ENCODE data around the gene CROCC2. TPM values are rescaled to one million over a fixed set of nuclear protein-coding genes. Genes with fewer than 3 reads are reported as not detected.

CROCC2 gene
- total RNA-seq, 1 donor from 2014 or later: 3.4 TPM

- no peak overlapping the region for H3K27ac ChIP-seq
- DNase-seq: no peak
- no peak for ATAC-seq
- H3K4me1 ChIP-seq: no peaks in the 10 kb centered on the region
- intact Hi-C loops (cut with DNase I): no loop called here
- no peak overlapping the region for H3K4me3 ChIP-seq
- H3K9me3 ChIP-seq: no peaks in the 10 kb centered on the region
- no peaks in the 10 kb centered on the region for H3K36me3 ChIP-seq
- no peak for TF ChIP-seq CTCF (IDR thresholded peaks at IDR 0.05)
- H3K27me3 ChIP-seq (ENCODE audit: low read depth): no peaks in the 10 kb centered on the region
These were observed 41.7 kb upstream of the CROCC2 start for GRCh38 chr2:240864475-240864874.

GRCh38 chr2:240865391-240865790 lies 40.7 kb upstream of the CROCC2 start:
- Histone ChIP-seq H3K36me3 (no peaks in the 10 kb centered on the region), H3K4me1 (no peaks in the 10 kb centered on the region), H3K27ac (no peak overlapping the region), H3K27me3 (ENCODE audit: low read depth) (no peaks in the 10 kb centered on the region), H3K9me3 (no peaks in the 10 kb centered on the region), H3K4me3 (no peak overlapping the region)
- DNase-seq (no peak), ATAC-seq (no peak)
- no peak for TF ChIP-seq CTCF (IDR thresholded peaks at IDR 0.05)
- intact Hi-C loops (cut with DNase I): no loop called here

- Histone ChIP-seq H3K27me3 (ENCODE audit: low read depth) (no peaks in the 10 kb centered on the region), H3K4me1 (no peaks in the 10 kb centered on the region), H3K27ac (no peak within 1 kb of the TSS), H3K9me3 (no peaks in the 10 kb centered on the region), H3K36me3 (no peaks in the 10 kb centered on the region), H3K4me3 (no peak within 1 kb of the TSS)
- TF ChIP-seq CTCF (IDR thresholded peaks at IDR 0.05): no peak
- DNase-seq (no peak), ATAC-seq (peak in 1 of 2 donors; percentile 18)
- intact Hi-C loops (cut with DNase I): no loop called here
These were observed 37.6 kb upstream of the CROCC2 start, which contains the start of gene AGXT for GRCh38 chr2:240868286-240869108. AGXT (plus strand) TSS chr2:240868824; CDS start chr2:240868866, 42 bp downstream.

DNA sequence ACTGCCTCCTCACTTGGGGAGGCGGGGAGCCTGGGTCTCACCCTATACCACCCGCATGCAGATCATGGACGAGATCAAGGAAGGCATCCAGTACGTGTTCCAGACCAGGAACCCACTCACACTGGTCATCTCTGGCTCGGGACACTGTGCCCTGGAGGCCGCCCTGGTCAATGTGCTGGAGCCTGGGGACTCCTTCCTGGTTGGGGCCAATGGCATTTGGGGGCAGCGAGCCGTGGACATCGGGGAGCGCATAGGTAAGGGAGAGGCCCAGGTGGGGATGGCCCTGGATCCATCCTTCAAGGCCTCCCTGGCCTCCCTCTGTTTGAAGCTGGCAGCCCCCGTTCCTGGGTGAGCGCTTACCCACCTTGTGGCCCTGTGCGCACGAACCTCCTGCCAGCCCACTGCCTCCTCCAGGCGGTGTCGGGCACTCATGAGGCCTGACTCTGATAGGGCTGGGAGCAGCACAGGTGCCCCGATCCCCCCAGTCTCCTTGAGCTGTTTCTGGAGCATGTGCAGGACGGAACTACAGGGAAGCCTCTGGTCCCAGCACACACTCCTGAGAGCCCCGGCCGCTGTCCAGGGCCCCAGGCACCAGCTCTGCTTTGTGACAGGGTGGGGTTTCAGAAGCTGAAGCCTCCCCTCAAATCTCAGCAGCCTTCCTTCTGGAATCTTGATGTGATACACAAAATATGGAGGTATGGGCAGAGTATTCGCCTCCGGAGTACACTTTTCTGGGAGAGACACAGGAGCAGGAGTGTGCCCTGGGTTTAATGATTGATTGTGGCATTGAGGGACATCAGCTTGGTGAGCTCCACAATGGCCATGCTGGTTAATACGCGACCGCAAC lies 36.8 kb upstream of the CROCC2 start:
- Histone ChIP-seq H3K4me1 (no peaks in the 10 kb centered on the region), H3K36me3 (no peaks in the 10 kb centered on the region), H3K27ac (no peak overlapping the region), H3K27me3 (ENCODE audit: low read depth) (no peaks in the 10 kb centered on the region), H3K9me3 (no peaks in the 10 kb centered on the region), H3K4me3 (no peak overlapping the region)
- intact Hi-C loops (cut with DNase I): no loop called here
- ATAC-seq: no peak
- peak; percentile 41 for DNase-seq
- TF ChIP-seq CTCF (IDR thresholded peaks at IDR 0.05): no peak

DNA sequence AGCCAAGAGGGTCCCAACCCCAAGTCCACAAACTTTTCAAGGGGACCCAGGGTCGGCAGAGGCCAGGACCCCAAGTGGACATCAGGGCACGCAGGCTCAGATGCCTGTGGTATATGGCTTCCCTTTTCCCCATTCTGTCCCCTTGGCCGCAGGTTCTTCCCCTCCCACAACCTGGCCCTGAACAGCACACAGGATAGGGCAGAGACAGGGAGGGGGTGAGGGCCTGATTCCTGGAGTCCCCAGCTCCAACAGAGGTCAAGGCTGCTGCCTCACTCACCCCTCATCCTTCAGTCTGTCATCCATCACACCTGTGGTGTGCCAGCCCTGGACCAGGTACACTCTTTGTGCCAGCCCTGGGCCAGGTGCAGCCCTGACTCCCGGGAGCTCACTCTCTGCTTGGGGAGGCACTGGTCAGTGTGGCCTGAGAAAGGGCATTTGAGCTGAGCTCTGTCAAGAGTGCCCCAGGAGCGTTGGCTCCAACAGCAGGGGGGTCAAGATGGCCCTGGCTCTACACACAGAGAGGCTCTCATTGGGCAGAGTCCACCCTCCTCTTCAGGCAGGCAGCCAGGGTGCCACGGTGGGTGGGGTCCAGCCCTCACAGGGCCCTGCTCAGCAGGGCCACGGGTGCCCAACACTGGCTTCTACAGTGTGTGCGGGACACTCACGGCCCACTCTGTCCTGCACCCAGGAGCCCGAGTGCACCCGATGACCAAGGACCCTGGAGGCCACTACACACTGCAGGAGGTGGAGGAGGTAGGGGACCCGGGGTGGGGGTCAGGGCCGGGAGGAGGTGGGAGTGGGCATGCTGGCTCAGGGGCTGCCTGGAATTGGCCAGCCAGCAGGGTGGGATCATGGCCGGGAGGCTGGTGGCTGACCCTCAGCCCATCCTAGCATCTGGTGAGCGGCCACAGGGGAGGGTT lies 35.9 kb upstream of the CROCC2 start:
- no peaks in the 10 kb centered on the region for H3K27me3 ChIP-seq (ENCODE audit: low read depth)
- H3K36me3 ChIP-seq: no peaks in the 10 kb centered on the region
- no peaks in the 10 kb centered on the region for H3K9me3 ChIP-seq
- intact Hi-C loops (cut with DNase I): no loop called here
- ATAC-seq: no peak
- DNase-seq: no peak
- H3K4me3 ChIP-seq: no peak overlapping the region
- no peak for TF ChIP-seq CTCF (IDR thresholded peaks at IDR 0.05)
- H3K4me1 ChIP-seq: no peaks in the 10 kb centered on the region
- H3K27ac ChIP-seq: no peak overlapping the region

Data from lower lobe of right lung (tissue), 2 donors.